H9 (cell line): ENCODE measurements around the gene ATP2B2. TPM values are rescaled to one million over a fixed set of nuclear protein-coding genes. Genes with fewer than 3 reads are reported as not detected.

Experiments used
- DNase-seq: peaks from one replicate; pipeline ENCODE4 v3.0.0-alpha.2; 2017
- H2AFZ ChIP-seq: one replicate; pipeline ENCODE4 v1.6.1; 2013; ENCODE audit warnings: mild to moderate bottlenecking, low read length, control low read depth, moderate library complexity
- H2AK5ac ChIP-seq: 2 replicates; pipeline ENCODE4 v1.6.1; 2013; ENCODE audit warnings: low read length, control low read depth, mixed read lengths; ENCODE audit not compliant: insufficient read length
- H2BK120ac ChIP-seq: one replicate; pipeline ENCODE4 v1.6.1; 2013; ENCODE audit warnings: low read depth, mild to moderate bottlenecking, low read length, control low read depth, inconsistent platforms; ENCODE audit not compliant: poor library complexity, severe bottlenecking
- H2BK12ac ChIP-seq: 2 replicates; pipeline ENCODE4 v1.6.1; 2013; ENCODE audit warnings: low read length, control low read depth, mixed read lengths, low read depth; ENCODE audit not compliant: insufficient read length
- H2BK15ac ChIP-seq: 2 replicates; pipeline ENCODE4 v1.6.1; 2013; ENCODE audit warnings: low read depth, low read length, control low read depth
- H2BK20ac ChIP-seq: one replicate; pipeline ENCODE4 v1.6.1; 2013; ENCODE audit warnings: low read depth, mild to moderate bottlenecking, low read length, control low read depth, inconsistent platforms; ENCODE audit not compliant: poor library complexity, severe bottlenecking
- H2BK5ac ChIP-seq: 2 replicates; pipeline ENCODE4 v1.6.1; 2013; ENCODE audit warnings: low read length, control low read depth, mixed read lengths; ENCODE audit not compliant: insufficient read length
- H3K14ac ChIP-seq: 2 replicates; pipeline ENCODE4 v1.6.1; 2013; ENCODE audit warnings: low read length, control low read depth; ENCODE audit not compliant: insufficient read depth
- H3K18ac ChIP-seq: 2 replicates; pipeline ENCODE4 v1.6.1; 2013; ENCODE audit warnings: low read depth, mild to moderate bottlenecking, mixed read lengths, low read length, control low read depth; ENCODE audit not compliant: insufficient read length
- H3K23ac ChIP-seq: 2 replicates; pipeline ENCODE4 v1.6.1; 2013; ENCODE audit warnings: low read length, control low read depth, mixed read lengths, low read depth; ENCODE audit not compliant: insufficient read length
- H3K23me2 ChIP-seq: 2 replicates; pipeline ENCODE4 v1.6.1; 2013; ENCODE audit warnings: low read depth, mild to moderate bottlenecking, mixed read lengths, low read length, control low read depth; ENCODE audit not compliant: insufficient read length, poor library complexity, severe bottlenecking
- H3K27ac ChIP-seq: 2 replicates; pipeline ENCODE4 v1.5.1; 2013; ENCODE audit warnings: low read length, control low read depth, mixed read lengths, low read depth; ENCODE audit not compliant: insufficient read length
- H3K27me3 ChIP-seq: 2 replicates; pipeline ENCODE4 v1.6.1; 2013; ENCODE audit warnings: low read length, control low read depth, inconsistent platforms; ENCODE audit not compliant: insufficient read depth
- H3K4ac ChIP-seq: 2 replicates; pipeline ENCODE4 v1.6.1; 2013; ENCODE audit warnings: low read depth, mild to moderate bottlenecking, control low read depth, inconsistent platforms, low read length, moderate library complexity
- H3K4me1 ChIP-seq: 2 replicates; pipeline ENCODE4 v1.6.1; 2013; ENCODE audit warnings: low read length, control low read depth, inconsistent platforms; ENCODE audit not compliant: insufficient read depth
- H3K4me2 ChIP-seq: 2 replicates; pipeline ENCODE4 v1.6.1; 2013; ENCODE audit warnings: low read length, control low read depth, mixed read lengths; ENCODE audit not compliant: insufficient read length, insufficient read depth
- H3K56ac ChIP-seq: 2 replicates; pipeline ENCODE4 v1.6.1; 2013; ENCODE audit warnings: low read depth, mild to moderate bottlenecking, mixed read lengths, low read length, control low read depth; ENCODE audit not compliant: insufficient read length
- H3K79me1 ChIP-seq: 2 replicates; pipeline ENCODE4 v1.6.1; 2013; ENCODE audit warnings: low read depth, mild to moderate bottlenecking, moderate library complexity, low read length, control low read depth, inconsistent platforms; ENCODE audit not compliant: insufficient read depth, poor library complexity, severe bottlenecking
- H3K79me2 ChIP-seq: 2 replicates; pipeline ENCODE4 v1.6.1; 2013; ENCODE audit warnings: low read length, control low read depth, inconsistent platforms; ENCODE audit not compliant: insufficient read depth
- H3K9ac ChIP-seq: 2 replicates; pipeline ENCODE4 v1.6.1; 2013; ENCODE audit warnings: low read length, control low read depth, mixed read lengths; ENCODE audit not compliant: insufficient read length; ENCODE audit errors: extremely low read depth
- H3K9me3 ChIP-seq: one replicate; pipeline ENCODE4 v1.6.1; 2013; ENCODE audit warnings: low read depth, low read length, inconsistent platforms; ENCODE audit not compliant: control insufficient read depth
- H3T11ph ChIP-seq: one replicate; pipeline ENCODE4 v1.6.1; 2013; ENCODE audit warnings: mild to moderate bottlenecking, low read length, control low read depth, inconsistent platforms
- H4K20me1 ChIP-seq: one replicate; pipeline ENCODE4 v1.6.1; 2013; ENCODE audit not compliant: control insufficient read depth, insufficient read length, insufficient read depth
- H4K5ac ChIP-seq: 2 replicates; pipeline ENCODE4 v1.6.1; 2013; ENCODE audit warnings: low read depth, mild to moderate bottlenecking, mixed read lengths, low read length, control low read depth; ENCODE audit not compliant: insufficient read length
- H4K8ac ChIP-seq: replicated peaks from 2 replicates; pipeline ENCODE4 v1.6.1; 2013; ENCODE audit warnings: low read length, control low read depth, mixed read lengths, low read depth; ENCODE audit not compliant: insufficient read length
- H4K91ac ChIP-seq: 2 replicates; pipeline ENCODE4 v1.6.1; 2013; ENCODE audit warnings: low read depth, mild to moderate bottlenecking, moderate library complexity, mixed read lengths, low read length, control low read depth; ENCODE audit not compliant: insufficient read length
- H3K27ac Mint-ChIP-seq, 3 experiments: 2 replicates in 2 of 3; 3 replicates in 1 of 3; pipeline ENCODE4 v1.8.0; 2020 to 2021; ENCODE audit warnings: mixed read lengths in 3 of 3, mild to moderate bottlenecking in 1 of 3, moderate library complexity in 1 of 3
- H3K27me3 Mint-ChIP-seq: 2 replicates; pipeline ENCODE4 v1.8.0; 2021; ENCODE audit warnings: low read depth, mild to moderate bottlenecking, moderate library complexity, mixed read lengths
- H3K36me3 Mint-ChIP-seq, 3 experiments: 2 replicates in 2 of 3; 3 replicates in 1 of 3; pipeline ENCODE4 v1.8.0; 2020 to 2021; ENCODE audit warnings: low read depth in 3 of 3, mixed read lengths in 3 of 3; ENCODE audit not compliant: insufficient read depth in 1 of 3
- H3K4me1 Mint-ChIP-seq, 2 experiments: 2 replicates each; pipeline ENCODE4 v1.8.0; 2020; ENCODE audit warnings: mixed read lengths in 2 of 2
- H3K4me3 Mint-ChIP-seq, 2 experiments: 2 replicates in 1 of 2; 3 replicates in 1 of 2; pipeline ENCODE4 v1.8.0; 2020 to 2021; ENCODE audit warnings: mild to moderate bottlenecking in 2 of 2, mixed read lengths in 2 of 2, moderate library complexity in 1 of 2
- H3K9me3 Mint-ChIP-seq, 2 experiments: 2 replicates in 1 of 2; 3 replicates in 1 of 2; pipeline ENCODE4 v1.8.0; 2020; ENCODE audit warnings: mild to moderate bottlenecking in 2 of 2, mixed read lengths in 2 of 2, moderate library complexity in 1 of 2
- WGBS: extraction: QIAGEN DNeasy Blood & Tissue Kit; methylation state at CpG from one replicate; pipeline ENCODE4 v1.1.7; 2013; ENCODE audit warnings: missing lambda C conversion rate, low lambda C conversion rate, mixed read lengths; ENCODE audit not compliant: insufficient read length; ENCODE audit errors: extremely low coverage; 5-methylcytosine and 5-hydroxymethylcytosine counted together
- total RNA-seq: library from RNA; stranded (reverse); gene quantifications from 2 replicates; pipeline ENCODE4 v1.2.1, GENCODE V29; 2021
- TF ChIP-seq, protein P1 (sequence below): fragments of 200-600 bp; sonication (generic); conservative IDR thresholded peaks from 3 replicates; pipeline ENCODE4 v1.8.0; 2021; ENCODE audit warnings: antibody characterized with exemption, mild to moderate bottlenecking

Gene ATP2B2
- total RNA-seq, 1 experiment from 2014 or later: 0.33 TPM

GRCh38 chr3:10397879-10398278 is 107.5 kb downstream of the ATP2B2 start:
- no peak overlapping the region for H4K91ac ChIP-seq
- H3K79me2 ChIP-seq: no peaks in the 10 kb centered on the region
- Mint-ChIP-seq H3K9me3 (no peaks in the 10 kb centered on the region), H3K27ac (no peak overlapping the region; a peak in 1 of 7 replicates), H3K4me1 (peaks cover 35 to 36% of the 10 kb centered on the region in 2 experiments), H3K36me3 (no peaks in the 10 kb centered on the region), H3K4me3 (no peak overlapping the region), H3K27me3 (peaks cover 3% of the 10 kb centered on the region)
- WGBS: no CpG with 5 or more reads among the region's 4 CpGs
- no peaks in the 10 kb centered on the region for H3K27me3 ChIP-seq
- H3K56ac ChIP-seq: no peak overlapping the region
- H3K9me3 ChIP-seq: no peaks in the 10 kb centered on the region
- H2AFZ ChIP-seq: no peak overlapping the region
- DNase-seq: no peak
- H2BK5ac ChIP-seq: no peak overlapping the region
- H3K4ac ChIP-seq: no peak overlapping the region
- no peak overlapping the region for H3K27ac ChIP-seq
- TF ChIP-seq, protein P1, sequence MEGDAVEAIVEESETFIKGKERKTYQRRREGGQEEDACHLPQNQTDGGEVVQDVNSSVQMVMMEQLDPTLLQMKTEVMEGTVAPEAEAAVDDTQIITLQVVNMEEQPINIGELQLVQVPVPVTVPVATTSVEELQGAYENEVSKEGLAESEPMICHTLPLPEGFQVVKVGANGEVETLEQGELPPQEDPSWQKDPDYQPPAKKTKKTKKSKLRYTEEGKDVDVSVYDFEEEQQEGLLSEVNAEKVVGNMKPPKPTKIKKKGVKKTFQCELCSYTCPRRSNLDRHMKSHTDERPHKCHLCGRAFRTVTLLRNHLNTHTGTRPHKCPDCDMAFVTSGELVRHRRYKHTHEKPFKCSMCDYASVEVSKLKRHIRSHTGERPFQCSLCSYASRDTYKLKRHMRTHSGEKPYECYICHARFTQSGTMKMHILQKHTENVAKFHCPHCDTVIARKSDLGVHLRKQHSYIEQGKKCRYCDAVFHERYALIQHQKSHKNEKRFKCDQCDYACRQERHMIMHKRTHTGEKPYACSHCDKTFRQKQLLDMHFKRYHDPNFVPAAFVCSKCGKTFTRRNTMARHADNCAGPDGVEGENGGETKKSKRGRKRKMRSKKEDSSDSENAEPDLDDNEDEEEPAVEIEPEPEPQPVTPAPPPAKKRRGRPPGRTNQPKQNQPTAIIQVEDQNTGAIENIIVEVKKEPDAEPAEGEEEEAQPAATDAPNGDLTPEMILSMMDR: no peak
- peaks cover 15% of the 10 kb centered on the region for H3K4me1 ChIP-seq
- no peaks in the 10 kb centered on the region for H4K20me1 ChIP-seq
- no peak overlapping the region for H3K9ac ChIP-seq
- H3K79me1 ChIP-seq: no peaks in the 10 kb centered on the region
- no peak overlapping the region for H4K5ac ChIP-seq
- no peak overlapping the region for H4K8ac ChIP-seq
- H2BK15ac ChIP-seq: no peak overlapping the region
- no peak overlapping the region for H2BK12ac ChIP-seq
- no peak overlapping the region for H3T11ph ChIP-seq
- no peak overlapping the region for H3K18ac ChIP-seq
- no peaks in the 10 kb centered on the region for H3K23me2 ChIP-seq
- no peak overlapping the region for H3K4me2 ChIP-seq
- H3K23ac ChIP-seq: no peak overlapping the region
- H2AK5ac ChIP-seq: no peak overlapping the region
- H2BK20ac ChIP-seq: no peak overlapping the region
- H2BK120ac ChIP-seq: no peak overlapping the region
- no peak overlapping the region for H3K14ac ChIP-seq
